Activated naive CD4-positive, alpha-beta T cell treated with anti-CD3 and anti-CD28 coated beads, Interleukin-2, amount 50 U/mL, for 72 hours (primary cell): Measurements from ENCODE around the gene ARHGAP42. TPM values are rescaled to one million over a fixed set of nuclear protein-coding genes. Genes with fewer than 3 reads are reported as not detected.
A peak's percentile ranks its signal among the peaks of the same experiment; 100 is the strongest.
"Not testable (repeated sequence)": the region's sequence is repeated elsewhere in the genome, so short reads cannot be mapped to it uniquely, and the experiment has no call there.

Experiments
- ATAC-seq, 2 donors: fragments of 150-1000 bp; cut with Tn5 transposase; 2 replicates each; pipeline ENCODE4 v1.10.0; 2021; ENCODE audit warnings: mild to moderate bottlenecking in 2 of 2, moderate library complexity in 2 of 2
- DNase-seq, 2 donors: peaks; one replicate each; pipeline ENCODE4 v3.0.0; 2021 to 2022; ENCODE audit warnings: low spot score in 2 of 2
- H3K27ac Mint-ChIP-seq, 2 donors: one replicate each; pipeline ENCODE4 v1.8.0; 2022; ENCODE audit warnings: mild to moderate bottlenecking in 2 of 2, mixed read lengths in 2 of 2
- H3K36me3 Mint-ChIP-seq, 2 donors: one replicate each; pipeline ENCODE4 v1.8.0; 2022; ENCODE audit warnings: mixed read lengths in 2 of 2
- H3K9me3 Mint-ChIP-seq, 2 donors: one replicate each; pipeline ENCODE4 v1.8.0; 2022; ENCODE audit warnings: mixed read lengths in 2 of 2
- total RNA-seq, 2 donors: library from RNA; stranded (reverse); gene quantifications; one replicate each; pipeline ENCODE4 v1.2.3, GENCODE V29; 2022

The ARHGAP42 gene
- total RNA-seq, 2 donors from 2014 or later: 0.10 to 0.32 TPM

GRCh38 chr11:100990931-100991330 is 303.8 kb downstream of the ARHGAP42 start:
- ATAC-seq: no peak
- Mint-ChIP-seq H3K9me3 (peaks cover 0 to 3% of the 10 kb centered on the region in 2 donors), H3K36me3 (no peaks in the 10 kb centered on the region), H3K27ac (no peak overlapping the region)
- no peak for DNase-seq

GRCh38 chr11:100991541-100991940 is 304.5 kb downstream of the ARHGAP42 start:
- Mint-ChIP-seq H3K27ac (no peak overlapping the region), H3K9me3 (no peaks in the 10 kb centered on the region), H3K36me3 (no peaks in the 10 kb centered on the region)
- ATAC-seq (peak in 1 of 2 donors; percentile 50), DNase-seq (no peak)

- ATAC-seq (no peak), DNase-seq (no peak)
- Mint-ChIP-seq H3K36me3 (no peaks in the 10 kb centered on the region), H3K27ac (no peak overlapping the region), H3K9me3 (peaks cover 7 to 11% of the 10 kb centered on the region in 2 donors)
These were observed 307.9 kb downstream of the ARHGAP42 start for GRCh38 chr11:100994966-100995365.

- ATAC-seq (no peak), DNase-seq (no peak)
These were observed 312.7 kb downstream of the ARHGAP42 start for GRCh38 chr11:100999756-101000155.

GRCh38 chr11:101003468-101003867 is 316.4 kb downstream of the ARHGAP42 start:
- H3K27ac Mint-ChIP-seq: no peak overlapping the region
- DNase-seq (no peak), ATAC-seq (no peak)
- peaks cover 7% of the 10 kb centered on the region in 2 donors for H3K9me3 Mint-ChIP-seq
- no peaks in the 10 kb centered on the region for H3K36me3 Mint-ChIP-seq

More at GRCh38 chr11:100999756-101000155, 312.7 kb downstream of the ARHGAP42 start:
- no peak overlapping the region for H3K27ac Mint-ChIP-seq
- no peaks in the 10 kb centered on the region for H3K36me3 Mint-ChIP-seq
- H3K9me3 Mint-ChIP-seq: peaks cover 7 to 11% of the 10 kb centered on the region in 2 donors

GRCh38 chr11:101008961-101009689 is 322.0 kb downstream of the ARHGAP42 start:
- ATAC-seq (no peak), DNase-seq (no peak)
- Mint-ChIP-seq H3K9me3 (peaks cover 3 to 10% of the 10 kb centered on the region in 2 donors), H3K36me3 (no peaks in the 10 kb centered on the region), H3K27ac (no peak overlapping the region)

GRCh38 chr11:101009690-101010055 is 322.6 kb downstream of the ARHGAP42 start:
- ATAC-seq: no peak
- no peaks in the 10 kb centered on the region for H3K36me3 Mint-ChIP-seq
- DNase-seq: no peak
- H3K27ac Mint-ChIP-seq: no peak overlapping the region
- peaks cover 3 to 10% of the 10 kb centered on the region in 2 donors for H3K9me3 Mint-ChIP-seq

- H3K36me3 Mint-ChIP-seq: no peaks in the 10 kb centered on the region
- no peak for ATAC-seq
- peaks cover 10% of the 10 kb centered on the region in 2 donors for H3K9me3 Mint-ChIP-seq
- no peak for DNase-seq
- no peak overlapping the region for H3K27ac Mint-ChIP-seq
These were observed 323.8 kb downstream of the ARHGAP42 start for GRCh38 chr11:101010899-101011298.

- no peak for ATAC-seq
- no peaks in the 10 kb centered on the region for H3K36me3 Mint-ChIP-seq
- H3K9me3 Mint-ChIP-seq: peaks cover 10 to 13% of the 10 kb centered on the region in 2 donors
- H3K27ac Mint-ChIP-seq: no peak overlapping the region
- no peak for DNase-seq
These were observed 324.8 kb downstream of the ARHGAP42 start for GRCh38 chr11:101011881-101012280.

GRCh38 chr11:101013702-101014101 is 326.6 kb downstream of the ARHGAP42 start:
- H3K36me3 Mint-ChIP-seq, ATAC-seq, DNase-seq, H3K27ac Mint-ChIP-seq: not testable (repeated sequence)
- peaks cover 10 to 13% of the 10 kb centered on the region in 2 donors for H3K9me3 Mint-ChIP-seq

- Mint-ChIP-seq H3K36me3 (no peaks in the 10 kb centered on the region), H3K27ac (no peak overlapping the region), H3K9me3 (peaks cover 10 to 13% of the 10 kb centered on the region in 2 donors)
- no peak for ATAC-seq
- DNase-seq: no peak
These were observed 327.7 kb downstream of the ARHGAP42 start for GRCh38 chr11:101014600-101015285.

GRCh38 chr11:101019870-101020269 is 332.8 kb downstream of the ARHGAP42 start:
- no peak for ATAC-seq
- no peak for DNase-seq
- Mint-ChIP-seq H3K9me3 (peaks cover 0 to 10% of the 10 kb centered on the region in 2 donors), H3K36me3 (no peaks in the 10 kb centered on the region), H3K27ac (no peak overlapping the region)

GRCh38 chr11:101022256-101022655 is 335.2 kb downstream of the ARHGAP42 start:
- no peak for DNase-seq
- Mint-ChIP-seq H3K36me3 (no peaks in the 10 kb centered on the region), H3K9me3 (no peaks in the 10 kb centered on the region), H3K27ac (no peak overlapping the region)
- no peak for ATAC-seq

GRCh38 chr11:101028644-101029043 is 341.6 kb downstream of the ARHGAP42 start:
- peaks cover 4 to 5% of the 10 kb centered on the region in 2 donors for H3K9me3 Mint-ChIP-seq

GRCh38 chr11:101030015-101030414 is 342.9 kb downstream of the ARHGAP42 start:
- H3K27ac Mint-ChIP-seq: no peak overlapping the region
- peaks cover 4 to 5% of the 10 kb centered on the region in 2 donors for H3K9me3 Mint-ChIP-seq
- no peaks in the 10 kb centered on the region for H3K36me3 Mint-ChIP-seq
- ATAC-seq: no peak
- no peak for DNase-seq

More at GRCh38 chr11:101028644-101029043, 341.6 kb downstream of the ARHGAP42 start:
- Mint-ChIP-seq H3K27ac (no peak overlapping the region), H3K36me3 (no peaks in the 10 kb centered on the region)
- no peak for DNase-seq
- no peak for ATAC-seq

- H3K27ac Mint-ChIP-seq: no peak overlapping the region
- no peaks in the 10 kb centered on the region for H3K36me3 Mint-ChIP-seq
- DNase-seq (no peak), ATAC-seq (no peak)
- H3K9me3 Mint-ChIP-seq: peaks cover 4 to 5% of the 10 kb centered on the region in 2 donors
These were observed 343.6 kb downstream of the ARHGAP42 start for GRCh38 chr11:101030692-101031091.

- Mint-ChIP-seq H3K27ac (no peak overlapping the region), H3K9me3 (peaks cover 4 to 5% of the 10 kb centered on the region in 2 donors), H3K36me3 (no peaks in the 10 kb centered on the region)
- no peak for ATAC-seq
- no peak for DNase-seq
These were observed 344.6 kb downstream of the ARHGAP42 start for GRCh38 chr11:101031713-101032112.
